Astrocyte of the hippocampus (primary cell): Measurements from ENCODE around the gene PTPN1.

ENCODE experiments used
- DNase-seq: peaks from one replicate; pipeline ENCODE4 v3.0.0; 2011; ENCODE audit warnings: low read depth, low spot score

Gene PTPN1

GRCh38 chr20:50513169-50514034 lies 3.2 kb downstream of the PTPN1 start:
- no peak for DNase-seq

- no peak for DNase-seq
These were observed 3.8 kb downstream of the PTPN1 start for GRCh38 chr20:50514035-50514337.

- DNase-seq: no peak
These were observed 4.6 kb downstream of the PTPN1 start for GRCh38 chr20:50514750-50515149.

GRCh38 chr20:50515471-50516106 lies 5.4 kb downstream of the PTPN1 start:
- DNase-seq: peak; percentile 60

- no peak for DNase-seq
These were observed 6.2 kb downstream of the PTPN1 start for GRCh38 chr20:50516180-50516934.

GRCh38 chr20:50516935-50517816 lies 7.0 kb downstream of the PTPN1 start:
- DNase-seq: no peak

- DNase-seq: no peak
These were observed 7.6 kb downstream of the PTPN1 start for GRCh38 chr20:50517817-50518154.

- DNase-seq: peak; percentile 69
These were observed 8.1 kb downstream of the PTPN1 start for GRCh38 chr20:50518270-50518721.

- no peak for DNase-seq
These were observed 9.0 kb downstream of the PTPN1 start for GRCh38 chr20:50519036-50519762.

- no peak for DNase-seq
These were observed 10.2 kb downstream of the PTPN1 start for GRCh38 chr20:50520222-50520880.

- no peak for DNase-seq
These were observed 11.3 kb downstream of the PTPN1 start for GRCh38 chr20:50521221-50522052.

GRCh38 chr20:50522053-50522674 lies 12.0 kb downstream of the PTPN1 start:
- no peak for DNase-seq

GRCh38 chr20:50523552-50524167 lies 13.5 kb downstream of the PTPN1 start:
- no peak for DNase-seq

- DNase-seq: no peak
These were observed 15.5 kb downstream of the PTPN1 start for GRCh38 chr20:50525681-50526080.

- DNase-seq: no peak
These were observed 16.3 kb downstream of the PTPN1 start for GRCh38 chr20:50526403-50526989.

GRCh38 chr20:50527068-50527605 lies 17.0 kb downstream of the PTPN1 start:
- DNase-seq: no peak

- DNase-seq: no peak
These were observed 17.9 kb downstream of the PTPN1 start for GRCh38 chr20:50528129-50528528.

GRCh38 chr20:50528804-50529351 lies 18.7 kb downstream of the PTPN1 start:
- DNase-seq: no peak
